ENCODE measurements around the gene GSTM4.

The GSTM4 gene

DNA sequence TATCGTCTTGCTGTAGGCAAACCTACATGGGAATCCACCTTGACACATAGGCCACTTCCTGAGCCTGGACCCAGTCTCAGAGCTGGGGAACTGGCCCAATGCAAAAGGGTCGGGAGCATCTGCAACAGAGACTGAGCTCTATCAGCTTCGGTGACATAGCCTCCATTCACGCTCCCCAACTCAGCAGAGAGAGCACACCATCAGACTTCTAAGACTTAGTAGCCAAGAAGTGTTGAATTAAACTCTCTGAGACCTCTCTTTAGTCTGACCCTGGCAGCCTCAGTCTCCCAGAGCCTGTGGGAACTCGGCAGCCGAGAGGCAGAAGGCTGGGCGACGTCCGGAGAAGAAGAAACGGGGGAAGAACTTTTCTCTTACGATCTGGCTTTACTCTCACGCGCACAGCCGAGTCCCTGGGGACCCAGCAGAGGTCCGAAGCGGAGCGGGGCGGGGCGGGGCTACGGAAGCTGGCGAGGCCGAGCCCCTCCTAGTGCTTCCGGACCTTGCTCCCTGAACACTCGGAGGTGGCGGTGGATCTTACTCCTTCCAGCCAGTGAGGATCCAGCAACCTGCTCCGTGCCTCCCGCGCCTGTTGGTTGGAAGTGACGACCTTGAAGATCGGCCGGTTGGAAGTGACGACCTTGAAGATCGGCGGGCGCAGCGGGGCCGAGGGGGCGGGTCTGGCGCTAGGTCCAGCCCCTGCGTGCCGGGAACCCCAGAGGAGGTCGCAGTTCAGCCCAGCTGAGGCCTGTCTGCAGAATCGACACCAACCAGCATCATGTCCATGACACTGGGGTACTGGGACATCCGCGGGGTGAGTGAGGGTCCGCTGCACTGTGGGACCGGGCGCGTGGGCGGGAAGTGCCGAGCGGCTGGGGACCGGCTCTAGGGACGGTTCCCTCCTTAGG, at the start of gene GSTM4:
Gene GSTM4 (plus strand): TSS at position 485 of the 905 bp plus-strand sequence. CDS start 291 bp downstream, at position 776.
- no peak for FAIRE-seq

DNA sequence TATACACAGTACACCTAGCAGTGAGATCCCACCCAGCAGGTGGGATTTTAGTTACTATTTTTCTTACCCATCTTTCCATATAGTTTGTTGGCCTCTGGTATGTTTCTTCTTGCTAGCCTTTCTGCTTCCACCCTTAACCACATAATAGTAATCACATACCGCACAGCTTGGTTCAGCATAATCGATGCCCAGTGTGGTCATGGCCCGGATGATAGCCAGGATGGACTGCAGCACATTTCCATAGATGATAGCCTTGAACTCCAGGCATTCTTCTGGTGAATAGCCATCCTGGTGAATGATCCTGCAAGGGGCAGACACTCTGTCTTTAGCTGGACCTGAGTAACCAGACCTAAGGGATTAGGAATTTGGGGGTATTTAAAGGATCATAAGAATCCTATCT, 46.0 kb upstream of the GSTM4 start:
- FAIRE-seq (no peak), DNase-seq (ENCODE audit: low spot score) (peak; percentile 11)

More for the DNA sequence above, at the start of gene GSTM4:
- peak; percentile 32 for DNase-seq (ENCODE audit: low spot score)

DNA sequence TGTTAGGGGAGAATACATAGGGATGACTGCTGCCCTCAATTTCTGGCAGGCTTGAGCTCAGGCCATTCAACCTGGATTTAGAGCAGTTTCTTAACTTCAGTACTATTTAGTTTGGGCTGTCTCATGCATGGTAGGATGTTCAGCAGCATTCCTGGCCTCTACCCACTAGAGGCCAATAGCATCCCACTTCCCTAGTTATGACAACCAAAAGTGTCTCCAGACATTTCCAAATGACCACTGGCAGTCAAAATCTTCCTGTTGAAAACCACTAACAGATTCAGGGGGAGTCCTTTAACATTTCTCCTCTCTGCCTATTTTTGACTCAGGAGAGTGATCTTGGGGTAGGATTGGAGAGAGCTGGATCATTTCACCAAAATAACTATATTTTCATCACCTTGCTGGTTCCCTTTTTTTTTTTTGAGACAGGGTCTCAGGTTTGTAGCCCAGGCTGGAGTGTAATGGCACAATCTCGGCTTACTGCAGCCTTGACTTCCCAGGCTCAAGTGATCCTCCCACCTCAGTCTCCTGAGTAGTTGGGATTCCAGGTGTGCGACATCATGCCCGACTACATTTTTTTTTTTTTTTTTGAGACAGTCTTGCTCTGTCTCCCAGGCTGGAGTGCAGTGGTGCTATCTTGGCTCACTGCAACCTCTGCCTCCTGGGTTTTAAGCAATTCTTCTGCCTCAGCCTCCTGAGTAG, 45.1 kb upstream of the GSTM4 start:
- FAIRE-seq = peak; percentile 40
- DNase-seq (ENCODE audit: low spot score) = peak; percentile 74

DNA sequence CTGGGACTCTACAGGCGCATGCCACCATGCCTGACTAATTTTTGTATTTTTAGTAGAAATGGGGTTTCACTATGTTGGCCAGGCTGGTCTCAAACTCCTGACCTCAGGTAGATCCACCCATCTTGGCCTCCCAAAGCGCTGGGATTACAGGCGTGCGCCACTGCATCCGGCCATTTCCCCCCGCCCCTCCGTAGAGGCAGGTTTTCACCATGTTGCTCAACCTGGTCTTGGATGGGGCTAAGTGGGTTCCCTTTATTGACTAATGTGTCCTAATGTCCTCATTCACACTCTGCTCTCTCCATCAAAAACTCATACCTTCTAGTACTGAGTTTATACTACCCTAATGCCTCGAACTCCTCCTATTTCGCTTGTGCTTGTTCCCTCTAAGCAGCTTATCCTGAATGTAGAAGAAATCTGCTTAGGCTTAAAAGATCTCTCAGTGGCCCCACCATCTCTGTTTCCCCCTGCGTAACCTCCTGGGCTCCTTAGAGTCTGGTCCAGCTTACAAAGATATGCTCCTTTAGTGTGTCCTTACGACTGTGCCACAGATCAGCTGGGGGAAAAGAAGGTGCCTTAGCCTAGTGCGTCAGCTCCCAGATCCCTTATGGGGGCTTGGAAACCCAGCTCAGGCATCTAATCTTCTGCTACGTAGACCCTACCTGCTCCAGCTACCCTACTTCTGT, 44.5 kb upstream of the GSTM4 start:
- FAIRE-seq (no peak), DNase-seq (ENCODE audit: low spot score) (no peak)

DNA sequence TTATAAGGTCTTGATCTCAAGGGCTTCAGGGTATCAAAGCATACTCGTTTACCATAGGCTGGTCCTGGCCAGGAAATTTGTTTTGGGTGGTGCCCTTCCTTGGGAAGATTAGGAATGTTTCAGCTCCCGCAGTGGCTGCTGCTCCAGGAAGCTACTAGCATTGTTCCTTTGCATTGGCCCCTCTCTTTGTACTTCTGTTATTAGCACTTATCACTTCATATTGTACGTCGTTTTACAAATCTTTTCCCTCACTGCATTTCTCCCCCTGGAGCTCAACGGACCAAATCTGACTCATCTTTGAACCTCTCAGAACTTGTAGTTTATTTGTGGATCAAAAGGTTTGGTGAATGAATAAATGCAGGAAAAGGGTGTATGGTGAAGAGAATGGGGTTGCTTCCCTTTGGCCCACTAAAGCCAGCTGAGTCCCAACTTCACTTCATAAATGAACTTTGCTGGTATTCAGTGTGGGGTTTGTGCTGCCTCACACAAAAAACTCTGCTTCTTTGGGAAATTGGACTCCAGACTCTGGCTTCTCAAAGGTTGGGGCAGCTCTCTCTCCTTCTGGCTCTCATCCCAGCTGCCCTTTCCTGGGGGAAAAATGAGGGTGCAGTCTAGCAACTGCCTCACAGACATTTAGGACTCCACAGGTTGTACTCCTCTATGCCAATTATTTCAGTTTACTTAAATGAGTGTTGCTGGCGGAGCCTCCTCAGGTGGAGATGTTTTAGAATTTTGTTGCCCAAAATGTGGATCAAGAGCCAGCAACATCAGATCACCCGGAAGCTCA, 42.3 kb upstream of the GSTM4 start:
- no peak for DNase-seq (ENCODE audit: low spot score)
- FAIRE-seq = no peak

DNA sequence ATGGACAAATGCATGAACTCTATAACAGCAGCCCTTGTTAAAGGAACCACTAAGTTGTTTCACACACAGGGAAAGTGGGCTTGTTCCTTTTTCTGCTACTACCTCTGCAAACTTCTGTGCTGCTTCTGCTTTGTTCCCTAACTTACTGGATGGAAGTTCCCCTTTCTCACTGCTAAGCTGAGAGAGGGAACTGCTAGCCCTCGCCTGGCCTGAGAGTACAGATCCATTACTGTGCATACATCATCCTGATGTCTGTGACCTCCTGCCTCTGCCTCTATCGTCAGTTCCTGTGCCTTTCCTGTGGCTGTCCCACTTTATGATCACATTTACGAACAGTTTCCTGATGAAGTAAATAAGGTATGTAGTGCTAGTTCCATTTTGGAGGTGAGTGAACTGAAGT, 40.0 kb upstream of the GSTM4 start:
- FAIRE-seq (no peak), DNase-seq (ENCODE audit: low spot score) (no peak)

DNA sequence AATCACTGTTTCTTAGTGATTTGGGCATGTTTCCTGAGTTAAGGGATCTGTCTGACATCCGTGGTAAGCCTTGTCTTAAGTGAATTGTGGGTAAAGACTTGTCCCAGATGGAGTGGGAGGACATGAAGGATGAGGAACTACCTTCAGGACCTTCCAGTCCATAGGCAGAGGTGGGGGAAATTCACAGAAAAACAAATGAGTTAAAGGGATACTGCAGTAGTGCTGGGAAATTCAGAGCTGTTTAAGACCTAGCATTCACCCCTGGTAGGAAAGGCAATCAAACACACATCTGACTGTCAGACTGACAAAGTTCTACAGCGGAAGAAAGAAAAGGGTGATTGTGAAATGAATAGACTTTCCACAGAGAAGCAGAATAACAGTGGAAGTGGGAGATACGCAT, 39.5 kb upstream of the GSTM4 start:
- DNase-seq (ENCODE audit: low spot score) (no peak), FAIRE-seq (no peak)

DNA sequence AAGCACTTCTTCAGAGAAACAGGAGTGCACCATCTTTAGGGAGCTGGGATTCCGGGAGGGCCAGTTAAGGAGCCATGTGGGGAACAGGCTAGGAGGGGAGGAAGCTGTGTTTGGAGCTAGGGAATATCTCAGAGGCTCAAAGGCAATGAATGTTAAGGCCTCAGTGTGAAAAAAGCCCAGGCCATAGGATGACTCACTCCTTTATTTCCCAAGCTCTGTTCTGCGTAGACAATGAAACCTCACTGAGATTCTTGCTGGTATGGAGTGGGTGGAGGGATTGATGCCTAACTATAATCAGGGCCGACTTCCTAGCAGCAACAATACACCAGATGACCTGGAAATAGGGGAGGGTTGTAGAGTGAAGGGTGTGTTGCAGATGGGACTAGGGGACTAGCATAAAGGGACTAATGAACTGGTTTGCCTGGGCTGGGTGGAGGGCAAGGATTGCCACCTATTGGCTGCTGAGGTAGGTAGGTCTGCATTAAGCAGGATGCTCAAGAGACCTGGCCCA, 38.6 kb upstream of the GSTM4 start:
- FAIRE-seq (peak; percentile 58), DNase-seq (ENCODE audit: low spot score) (peak; percentile 71)

DNA sequence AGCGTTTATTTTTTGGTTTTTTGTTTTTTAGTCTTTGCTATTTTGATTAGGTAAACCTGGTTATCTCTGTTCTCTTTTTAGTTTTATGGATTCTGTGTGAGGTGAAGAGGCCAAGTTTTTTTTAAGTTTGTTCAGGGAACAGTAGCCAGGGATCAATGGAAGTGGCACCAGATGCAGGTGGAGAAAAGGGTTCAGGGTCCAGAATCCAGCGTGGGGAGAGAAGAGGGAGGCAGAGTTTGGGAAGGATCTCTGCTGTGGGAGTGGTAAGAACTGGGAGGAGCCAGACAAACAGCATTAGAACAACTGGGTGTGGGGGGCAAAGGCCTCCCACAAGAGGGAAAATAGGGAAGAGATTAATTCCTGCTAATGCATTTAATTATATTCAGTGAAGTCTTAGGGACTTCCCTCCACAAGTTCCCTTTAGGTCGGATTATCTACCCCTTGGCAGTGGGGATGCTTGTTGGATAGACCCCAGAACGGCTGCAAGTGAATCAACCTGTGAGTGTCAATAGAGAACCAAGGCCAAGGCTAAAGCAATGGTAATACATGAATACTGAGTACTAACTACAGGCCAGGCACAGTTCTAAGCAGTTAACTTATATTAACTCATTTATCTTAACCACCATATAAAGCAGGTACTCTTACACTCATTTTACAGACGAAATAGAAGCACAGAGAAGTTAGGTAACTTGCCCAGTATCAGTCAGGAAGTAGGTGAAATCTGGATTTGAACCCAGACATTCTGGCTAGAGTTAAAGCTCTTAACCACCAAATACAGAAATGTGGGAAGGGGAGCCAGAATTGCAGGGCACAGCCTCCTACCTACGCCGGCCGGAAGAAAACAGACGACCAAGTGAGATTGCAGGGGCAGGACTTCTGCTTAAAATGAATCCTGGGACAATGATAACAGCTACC, 37.0 kb upstream of the GSTM4 start:
- DNase-seq (ENCODE audit: low spot score) = no peak
- no peak for FAIRE-seq

DNA sequence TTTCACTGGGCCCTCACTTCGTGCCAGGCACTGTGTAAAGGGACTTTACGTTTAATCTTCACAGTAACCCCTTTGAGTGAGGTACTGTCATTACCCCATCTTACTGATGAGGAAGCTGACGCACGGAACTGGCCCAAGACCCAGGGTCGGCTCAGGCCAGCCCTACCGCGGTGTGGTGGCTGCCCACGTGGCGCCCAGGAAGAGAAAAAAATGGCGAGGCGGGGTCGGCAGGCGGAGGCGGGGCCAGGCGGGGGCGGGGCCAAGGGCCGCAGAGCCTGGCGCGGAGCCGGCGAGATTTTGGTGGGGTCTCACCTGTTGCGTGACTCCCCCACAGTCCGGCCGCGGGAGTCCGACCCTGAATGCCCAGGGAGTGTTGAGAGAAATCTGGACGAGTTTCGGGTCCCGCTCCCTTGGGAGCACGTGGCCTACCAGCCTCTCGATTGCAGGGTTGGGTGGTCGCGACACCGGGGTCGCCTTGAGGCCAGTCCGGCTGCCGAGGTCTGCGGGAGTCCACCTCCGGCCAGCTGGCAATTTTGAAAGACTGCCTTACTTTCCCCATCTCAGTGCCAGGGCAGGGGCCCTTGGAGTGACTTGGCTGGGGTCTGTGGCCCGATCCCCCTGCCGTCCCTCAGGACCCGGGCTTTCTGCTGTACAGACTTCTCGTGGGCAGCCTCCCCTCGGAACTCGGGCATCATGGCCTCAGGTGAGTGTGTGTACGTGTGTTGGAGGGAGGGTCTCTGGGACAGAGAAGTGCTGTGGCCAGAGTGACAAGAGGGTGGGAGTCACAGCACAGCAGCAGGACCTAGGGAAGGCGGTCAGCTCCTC, 36.1 kb upstream of the GSTM4 start, which contains the start of the genes AMPD2 and GNAT2:
Gene AMPD2 (plus strand): TSS at position 262 of the 825 bp plus-strand sequence. CDS start 1,339 bp downstream, outside the sequence.
Gene GNAT2 (minus strand): TSS at position 41 of the 825 bp plus-strand sequence. CDS start 6,746 bp downstream, outside the sequence.
- no peak for FAIRE-seq
- DNase-seq (ENCODE audit: low spot score) = peak; percentile 80

DNA sequence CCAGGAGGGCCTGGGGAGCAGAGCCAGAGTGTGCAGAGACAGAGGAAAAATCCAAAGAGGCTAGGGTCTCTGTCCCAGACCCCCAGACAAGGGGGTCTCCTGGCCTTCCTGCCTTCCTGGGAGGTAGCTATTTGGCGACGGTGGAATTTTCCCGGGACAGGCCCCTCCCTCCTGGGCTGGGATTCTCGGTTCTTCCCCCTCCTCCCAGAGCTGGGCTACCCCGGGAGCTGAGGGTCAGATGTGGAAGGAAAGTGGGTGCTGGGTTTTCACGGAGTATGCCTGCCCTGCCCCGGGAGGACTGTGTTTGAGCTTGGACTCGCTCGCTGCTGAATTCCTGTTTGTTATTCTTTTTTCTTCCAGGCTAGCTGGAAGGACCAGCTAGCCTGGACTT, 35.5 kb upstream of the GSTM4 start:
- FAIRE-seq = no peak

DNA sequence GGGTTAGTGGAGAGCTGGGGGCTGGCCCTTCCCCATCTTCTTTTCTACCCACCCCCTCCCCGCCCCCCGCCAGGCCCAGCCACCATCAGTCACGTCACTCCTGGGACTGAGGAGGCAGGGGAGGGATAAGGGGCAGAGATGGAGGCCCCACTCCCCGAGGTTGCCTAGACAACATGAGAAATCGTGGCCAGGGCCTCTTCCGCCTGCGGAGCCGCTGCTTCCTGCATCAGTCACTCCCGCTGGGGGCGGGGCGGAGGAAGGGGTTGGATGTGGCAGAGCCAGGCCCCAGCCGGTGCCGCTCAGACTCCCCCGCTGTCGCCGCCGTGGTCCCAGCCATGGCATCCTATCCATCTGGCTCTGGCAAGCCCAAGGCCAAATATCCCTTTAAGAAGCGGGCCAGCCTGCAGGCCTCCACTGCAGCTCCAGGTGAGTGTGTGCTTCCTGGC, 35.0 kb upstream of the GSTM4 start:
- FAIRE-seq = no peak

More for the DNA sequence above, 35.5 kb upstream of the GSTM4 start:
- peak; percentile 50 for DNase-seq (ENCODE audit: low spot score)

DNA sequence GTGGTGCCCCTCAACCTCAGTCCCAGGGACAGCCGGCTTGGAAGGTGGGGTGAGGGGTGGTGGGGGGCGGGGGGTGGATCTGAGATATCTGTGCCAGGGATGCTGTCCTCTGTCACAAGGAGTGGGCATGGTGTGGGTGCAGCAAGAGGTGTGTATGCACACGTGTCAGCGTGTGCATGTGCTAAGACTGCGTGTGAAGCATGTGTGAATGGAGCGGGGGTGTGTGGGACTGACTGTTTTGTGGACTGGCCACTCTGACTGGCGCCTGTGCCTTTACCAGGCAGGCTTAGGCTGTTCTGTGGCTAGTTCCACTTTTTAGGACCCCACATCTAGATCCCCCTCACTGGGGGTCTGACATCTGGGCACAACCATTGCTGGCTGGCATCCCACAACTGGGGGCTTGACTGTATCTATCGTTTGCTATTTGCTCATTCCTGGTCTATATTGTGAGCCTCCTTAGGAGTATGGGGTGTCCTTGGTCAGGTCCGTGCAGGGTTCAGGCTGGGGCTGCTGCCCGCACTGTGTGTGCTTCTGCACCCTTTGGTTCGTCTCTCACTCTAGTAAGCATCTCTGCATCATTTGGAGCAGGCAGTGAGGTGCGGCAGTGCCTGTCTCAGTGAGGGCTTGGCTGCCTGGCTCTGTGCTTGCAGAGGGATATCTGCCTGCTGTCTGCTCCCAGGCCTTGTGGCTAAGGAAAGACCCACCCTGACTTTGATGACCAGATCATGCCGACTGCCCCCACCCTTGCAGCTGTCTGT, 34.3 kb upstream of the GSTM4 start:
- FAIRE-seq (no peak), DNase-seq (ENCODE audit: low spot score) (no peak)

More for the DNA sequence above, 35.0 kb upstream of the GSTM4 start:
- peak; percentile 93 for DNase-seq (ENCODE audit: low spot score)

DNA sequence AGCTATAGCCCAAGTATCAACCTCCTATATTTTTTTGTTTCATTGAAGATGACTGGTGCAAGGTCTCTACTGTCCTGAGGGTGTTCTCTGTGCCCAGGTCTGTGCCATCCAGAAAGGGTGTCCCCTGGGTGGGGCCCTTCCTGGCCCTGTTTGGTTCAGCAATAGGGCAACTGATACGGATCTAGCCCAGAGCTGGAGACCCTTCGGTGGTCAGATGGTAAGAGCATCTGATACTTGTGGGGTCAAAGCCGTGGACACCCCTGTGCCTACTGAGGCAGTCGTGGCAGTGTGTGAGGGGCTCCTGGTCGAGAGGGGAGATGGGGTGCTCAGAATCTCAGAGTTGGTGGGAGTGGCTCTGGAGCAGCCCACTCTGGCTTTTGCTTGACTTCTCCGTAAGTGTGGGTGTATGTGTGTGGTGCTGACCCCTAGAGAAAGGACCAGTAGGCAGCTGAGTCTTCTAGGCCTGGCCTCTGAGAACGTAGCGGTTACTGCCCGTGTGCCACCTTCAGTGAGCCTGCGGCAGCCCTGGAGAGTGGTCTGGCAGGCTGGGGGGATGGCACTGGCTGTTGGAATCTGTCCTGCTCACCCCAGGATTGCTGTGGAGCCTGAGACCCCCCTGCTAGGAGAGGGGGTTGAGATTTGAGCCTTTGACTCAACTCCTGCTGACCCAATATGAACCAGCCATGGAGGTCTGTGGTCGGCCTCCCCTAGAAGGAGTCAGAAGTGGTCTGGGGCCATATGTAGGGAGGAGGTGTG, 33.6 kb upstream of the GSTM4 start:
- no peak for DNase-seq (ENCODE audit: low spot score)
- no peak for FAIRE-seq

DNA sequence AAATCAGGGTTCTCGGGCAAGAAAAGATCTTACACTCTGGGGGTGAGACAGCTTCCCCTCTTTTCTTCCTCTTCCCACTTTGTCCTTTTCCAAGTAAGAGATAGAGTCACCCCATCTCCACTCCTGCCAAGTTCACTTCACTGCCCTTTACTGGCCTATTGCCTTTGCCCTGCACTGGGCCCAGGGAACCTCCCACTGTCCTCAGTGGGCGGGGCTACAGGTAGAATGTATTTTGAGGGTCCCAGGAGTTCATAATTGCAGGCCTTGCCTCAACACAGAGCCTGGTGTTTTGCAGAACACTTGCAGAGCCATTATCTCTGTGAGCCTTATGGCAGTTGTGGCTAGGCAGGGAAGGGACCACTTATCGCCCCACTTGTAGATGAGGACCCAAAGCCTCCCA, 33.0 kb upstream of the GSTM4 start:
- DNase-seq (ENCODE audit: low spot score) = no peak
- no peak for FAIRE-seq

DNA sequence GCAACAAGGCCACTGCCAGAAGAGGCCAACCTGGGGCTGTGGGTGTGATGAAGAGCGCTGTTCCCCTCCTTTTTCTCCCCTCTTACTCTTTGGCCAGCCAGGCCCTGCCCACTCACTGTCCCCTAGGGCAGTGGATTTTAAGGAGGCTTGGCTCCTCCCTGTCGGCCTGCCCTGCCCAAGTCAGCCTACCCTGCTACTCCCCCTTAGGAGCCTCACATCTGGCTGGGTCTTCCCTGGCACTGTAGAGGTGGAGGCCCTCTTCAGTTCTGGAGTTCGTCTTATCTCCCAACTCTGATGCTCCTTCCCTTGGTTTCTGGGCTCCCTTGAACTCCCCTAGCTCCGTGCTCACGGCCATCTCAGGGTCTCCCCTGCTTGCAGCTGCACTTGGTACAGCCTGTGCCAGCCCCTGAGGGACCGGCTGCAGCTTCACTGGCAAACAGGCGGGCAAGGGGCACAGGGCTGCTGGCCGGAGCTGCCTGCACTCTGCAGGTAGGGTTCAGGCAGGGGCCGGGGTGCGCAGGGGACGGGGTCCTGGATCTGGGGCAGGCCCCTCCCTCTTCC, 32.2 kb upstream of the GSTM4 start:
- DNase-seq (ENCODE audit: low spot score) = no peak
- no peak for FAIRE-seq
